ENCODE measurements around the gene TPM2. TPM values are rescaled to one million over a fixed set of nuclear protein-coding genes. Genes with fewer than 3 reads are reported as not detected.

The TPM2 gene
- total RNA-seq, 1 donor, result 911 TPM

GRCh38 chr9:35731415-35732184 is 41.9 kb upstream of the TPM2 start:
- Histone ChIP-seq H3K4me2 (ENCODE audit: insufficient read depth, low read length) (peak overlapping the region; percentile 92), H3K36me3 (ENCODE audit: insufficient read depth, low read length) (peaks cover 25% of the 10 kb centered on the region), H3K4me1 (ENCODE audit: insufficient read depth, low read length) (peaks cover 64% of the 10 kb centered on the region), H2AFZ (ENCODE audit: low read length) (no peak overlapping the region), H3K4me3 (ENCODE audit: insufficient read depth, low read length) (peak overlapping the region; percentile 90), H3K27me3 (ENCODE audit: insufficient read depth, low read length) (no peaks in the 10 kb centered on the region), H3K79me2 (ENCODE audit: insufficient read depth, low read length) (peaks cover 78% of the 10 kb centered on the region), H3K9me3 (ENCODE audit: low read depth, low read length) (no peaks in the 10 kb centered on the region), H3K27ac (ENCODE audit: low read depth, low read length) (peak overlapping the region; percentile 87), H4K20me1 (ENCODE audit: insufficient read depth, low read length) (peaks cover 30% of the 10 kb centered on the region)
- TF ChIP-seq CTCF (IDR thresholded peaks at IDR 0.05; ENCODE audit: extremely low read depth, low read depth, low read length), result no peak
- no peak for DNase-seq (ENCODE audit: insufficient read length, low spot score, missing footprints)

GRCh38 chr9:35730486-35730854 is 40.7 kb upstream of the TPM2 start:
- Histone ChIP-seq H3K4me2 (ENCODE audit: insufficient read depth, low read length) (peak overlapping the region; percentile 92), H3K36me3 (ENCODE audit: insufficient read depth, low read length) (peaks cover 23% of the 10 kb centered on the region), H2AFZ (ENCODE audit: low read length) (no peak overlapping the region), H4K20me1 (ENCODE audit: insufficient read depth, low read length) (peaks cover 29% of the 10 kb centered on the region), H3K27me3 (ENCODE audit: insufficient read depth, low read length) (no peaks in the 10 kb centered on the region), H3K4me1 (ENCODE audit: insufficient read depth, low read length) (peaks cover 70% of the 10 kb centered on the region), H3K9me3 (ENCODE audit: low read depth, low read length) (no peaks in the 10 kb centered on the region), H3K27ac (ENCODE audit: low read depth, low read length) (peak overlapping the region; percentile 87), H3K4me3 (ENCODE audit: insufficient read depth, low read length) (peak overlapping the region; percentile 90), H3K79me2 (ENCODE audit: insufficient read depth, low read length) (peaks cover 86% of the 10 kb centered on the region)
- DNase-seq (ENCODE audit: insufficient read length, low spot score, missing footprints), result no peak
- TF ChIP-seq CTCF (IDR thresholded peaks at IDR 0.05; ENCODE audit: extremely low read depth, low read depth, low read length), result no peak

- peaks cover 35% of the 10 kb centered on the region for H4K20me1 ChIP-seq (ENCODE audit: insufficient read depth, low read length)
- H3K36me3 ChIP-seq (ENCODE audit: insufficient read depth, low read length), result peaks cover 23% of the 10 kb centered on the region
- H3K4me1 ChIP-seq (ENCODE audit: insufficient read depth, low read length), result peaks cover 70% of the 10 kb centered on the region
- peak overlapping the region; percentile 92 for H3K4me2 ChIP-seq (ENCODE audit: insufficient read depth, low read length)
- peak overlapping the region; percentile 87 for H3K27ac ChIP-seq (ENCODE audit: low read depth, low read length)
- H3K27me3 ChIP-seq (ENCODE audit: insufficient read depth, low read length), result no peaks in the 10 kb centered on the region
- no peak overlapping the region for H2AFZ ChIP-seq (ENCODE audit: low read length)
- peaks cover 86% of the 10 kb centered on the region for H3K79me2 ChIP-seq (ENCODE audit: insufficient read depth, low read length)
- peak; percentile 81 for TF ChIP-seq CTCF (IDR thresholded peaks at IDR 0.05; ENCODE audit: extremely low read depth, low read depth, low read length)
- peak; percentile 98 for DNase-seq (ENCODE audit: insufficient read length, low spot score, missing footprints)
- H3K9me3 ChIP-seq (ENCODE audit: low read depth, low read length), result no peaks in the 10 kb centered on the region
- peak overlapping the region; percentile 90 for H3K4me3 ChIP-seq (ENCODE audit: insufficient read depth, low read length)
Measured at GRCh38 chr9:35729700-35730485, 40.2 kb upstream of the TPM2 start.

GRCh38 chr9:35729101-35729500 is 39.4 kb upstream of the TPM2 start:
- Histone ChIP-seq H3K4me1 (ENCODE audit: insufficient read depth, low read length) (peaks cover 65% of the 10 kb centered on the region), H3K4me2 (ENCODE audit: insufficient read depth, low read length) (peak overlapping the region; percentile 92), H2AFZ (ENCODE audit: low read length) (no peak overlapping the region), H3K27me3 (ENCODE audit: insufficient read depth, low read length) (no peaks in the 10 kb centered on the region), H3K79me2 (ENCODE audit: insufficient read depth, low read length) (peaks cover 86% of the 10 kb centered on the region), H4K20me1 (ENCODE audit: insufficient read depth, low read length) (peaks cover 39% of the 10 kb centered on the region), H3K27ac (ENCODE audit: low read depth, low read length) (peak overlapping the region; percentile 87), H3K36me3 (ENCODE audit: insufficient read depth, low read length) (peaks cover 23% of the 10 kb centered on the region), H3K4me3 (ENCODE audit: insufficient read depth, low read length) (peak overlapping the region; percentile 90), H3K9me3 (ENCODE audit: low read depth, low read length) (no peaks in the 10 kb centered on the region)
- TF ChIP-seq CTCF (IDR thresholded peaks at IDR 0.05; ENCODE audit: extremely low read depth, low read depth, low read length), result no peak
- DNase-seq (ENCODE audit: insufficient read length, low spot score, missing footprints), result no peak
